ENCODE measurements around the gene ARL4A.
"Not testable (repeated sequence)": the region's sequence is repeated elsewhere in the genome, so short reads cannot be mapped to it uniquely, and the experiment has no call there.

The ARL4A gene

GRCh38 chr7:12643644-12644043 is 43.8 kb upstream of the ARL4A start:
- no peak overlapping the region for H3K27ac ChIP-seq (ENCODE audit: low read length)
- H4K20me1 ChIP-seq (ENCODE audit: insufficient read depth, low read length): no peaks in the 10 kb centered on the region
- no peaks in the 10 kb centered on the region for H3K36me3 ChIP-seq (replicated peaks; ENCODE audit: low read depth, low read length)
- no peak for TF ChIP-seq EZH2phosphoT487 (IDR thresholded peaks at IDR 0.05; ENCODE audit: low read depth)
- TF ChIP-seq, protein P1, sequence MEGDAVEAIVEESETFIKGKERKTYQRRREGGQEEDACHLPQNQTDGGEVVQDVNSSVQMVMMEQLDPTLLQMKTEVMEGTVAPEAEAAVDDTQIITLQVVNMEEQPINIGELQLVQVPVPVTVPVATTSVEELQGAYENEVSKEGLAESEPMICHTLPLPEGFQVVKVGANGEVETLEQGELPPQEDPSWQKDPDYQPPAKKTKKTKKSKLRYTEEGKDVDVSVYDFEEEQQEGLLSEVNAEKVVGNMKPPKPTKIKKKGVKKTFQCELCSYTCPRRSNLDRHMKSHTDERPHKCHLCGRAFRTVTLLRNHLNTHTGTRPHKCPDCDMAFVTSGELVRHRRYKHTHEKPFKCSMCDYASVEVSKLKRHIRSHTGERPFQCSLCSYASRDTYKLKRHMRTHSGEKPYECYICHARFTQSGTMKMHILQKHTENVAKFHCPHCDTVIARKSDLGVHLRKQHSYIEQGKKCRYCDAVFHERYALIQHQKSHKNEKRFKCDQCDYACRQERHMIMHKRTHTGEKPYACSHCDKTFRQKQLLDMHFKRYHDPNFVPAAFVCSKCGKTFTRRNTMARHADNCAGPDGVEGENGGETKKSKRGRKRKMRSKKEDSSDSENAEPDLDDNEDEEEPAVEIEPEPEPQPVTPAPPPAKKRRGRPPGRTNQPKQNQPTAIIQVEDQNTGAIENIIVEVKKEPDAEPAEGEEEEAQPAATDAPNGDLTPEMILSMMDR (IDR thresholded peaks at IDR 0.05; ENCODE audit: low read depth, low read length): no peak
- H3K4me1 ChIP-seq (ENCODE audit: low read length): peaks cover 20% of the 10 kb centered on the region
- H3K4me3 ChIP-seq (ENCODE audit: low read length): no peak overlapping the region
- H3K9ac ChIP-seq (ENCODE audit: low read length): no peak overlapping the region
- H3K4me2 ChIP-seq (ENCODE audit: low read length): peak overlapping the region; percentile 58
- no peak overlapping the region for H2AFZ ChIP-seq (ENCODE audit: low read depth, low read length)
- no peaks in the 10 kb centered on the region for H3K27me3 ChIP-seq (ENCODE audit: low read depth, low read length)
- H3K9me3 ChIP-seq (ENCODE audit: insufficient read depth, low read length): no peaks in the 10 kb centered on the region
- H3K79me2 ChIP-seq (ENCODE audit: low read length): no peaks in the 10 kb centered on the region

- not testable (repeated sequence) for H3K79me2 ChIP-seq (ENCODE audit: low read length); H3K4me2 ChIP-seq (ENCODE audit: low read length); H3K9me3 ChIP-seq (ENCODE audit: insufficient read depth, low read length); H3K27me3 ChIP-seq (ENCODE audit: low read depth, low read length); H3K9ac ChIP-seq (ENCODE audit: low read length); H2AFZ ChIP-seq (ENCODE audit: low read depth, low read length); H3K36me3 ChIP-seq (replicated peaks; ENCODE audit: low read depth, low read length); H3K4me3 ChIP-seq (ENCODE audit: low read length); H4K20me1 ChIP-seq (ENCODE audit: insufficient read depth, low read length); H3K27ac ChIP-seq (ENCODE audit: low read length)
- H3K4me1 ChIP-seq (ENCODE audit: low read length): peaks cover 13% of the 10 kb centered on the region
Observed at GRCh38 chr7:12645212-12645611, 42.2 kb upstream of the ARL4A start.

GRCh38 chr7:12646139-12646538 is 41.3 kb upstream of the ARL4A start:
- peaks cover 13% of the 10 kb centered on the region for H3K4me1 ChIP-seq (ENCODE audit: low read length)
- H3K27me3 ChIP-seq (ENCODE audit: low read depth, low read length): no peaks in the 10 kb centered on the region
- no peak overlapping the region for H3K9ac ChIP-seq (ENCODE audit: low read length)
- no peak overlapping the region for H3K4me2 ChIP-seq (ENCODE audit: low read length)
- no peak for TF ChIP-seq EZH2phosphoT487 (IDR thresholded peaks at IDR 0.05; ENCODE audit: low read depth)
- TF ChIP-seq, protein P1 (IDR thresholded peaks at IDR 0.05; ENCODE audit: low read depth, low read length): no peak
- H3K9me3 ChIP-seq (ENCODE audit: insufficient read depth, low read length): no peaks in the 10 kb centered on the region
- no peaks in the 10 kb centered on the region for H3K79me2 ChIP-seq (ENCODE audit: low read length)
- no peaks in the 10 kb centered on the region for H4K20me1 ChIP-seq (ENCODE audit: insufficient read depth, low read length)
- H2AFZ ChIP-seq (ENCODE audit: low read depth, low read length): no peak overlapping the region
- no peak overlapping the region for H3K4me3 ChIP-seq (ENCODE audit: low read length)
- H3K36me3 ChIP-seq (replicated peaks; ENCODE audit: low read depth, low read length): no peaks in the 10 kb centered on the region
- H3K27ac ChIP-seq (ENCODE audit: low read length): no peak overlapping the region

GRCh38 chr7:12647364-12648219 is 39.8 kb upstream of the ARL4A start:
- Histone ChIP-seq H3K4me2 (ENCODE audit: low read length) (no peak overlapping the region), H3K4me1 (ENCODE audit: low read length) (peaks cover 13% of the 10 kb centered on the region), H3K27ac (ENCODE audit: low read length) (no peak overlapping the region), H3K9ac (ENCODE audit: low read length) (no peak overlapping the region), H2AFZ (ENCODE audit: low read depth, low read length) (no peak overlapping the region), H3K36me3 (replicated peaks; ENCODE audit: low read depth, low read length) (no peaks in the 10 kb centered on the region), H3K9me3 (ENCODE audit: insufficient read depth, low read length) (no peaks in the 10 kb centered on the region), H3K4me3 (ENCODE audit: low read length) (no peak overlapping the region), H3K79me2 (ENCODE audit: low read length) (no peaks in the 10 kb centered on the region), H4K20me1 (ENCODE audit: insufficient read depth, low read length) (no peaks in the 10 kb centered on the region), H3K27me3 (ENCODE audit: low read depth, low read length) (no peaks in the 10 kb centered on the region)
- TF ChIP-seq, protein P1 (IDR thresholded peaks at IDR 0.05; ENCODE audit: low read depth, low read length): no peak
- no peak for TF ChIP-seq EZH2phosphoT487 (IDR thresholded peaks at IDR 0.05; ENCODE audit: low read depth)

Measured in OCI-LY3 (cell line).